GM12878 (cell line): ENCODE measurements around the gene PPP2R1B.

Experiments used
- CTCF ChIP-seq, 3 experiments: IDR thresholded peaks in 2 of 3; conservative IDR thresholded peaks in 1 of 3; 2 replicates each; pipeline ENCODE4 v1.5.1; 2011; ENCODE audit warnings: low read depth in 3 of 3, low read length in 3 of 3, mild to moderate bottlenecking in 3 of 3, control low read depth in 2 of 3, moderate library complexity in 2 of 3, inconsistent platforms in 1 of 3, mixed read lengths in 1 of 3; ENCODE audit not compliant: control insufficient read depth in 2 of 3, insufficient read depth in 1 of 3; ENCODE audit errors: extremely low read depth in 1 of 3
- HDAC6 ChIP-seq: fragments of 200-600 bp; sonication (generic); IDR thresholded peaks from one replicate; pipeline ENCODE4 v1.8.0; 2017; ENCODE audit warnings: antibody characterized with exemption; ENCODE audit not compliant: unreplicated experiment
- SIN3A ChIP-seq: IDR thresholded peaks from 2 replicates; pipeline ENCODE4 v1.6.1; 2012; ENCODE audit warnings: low read depth, low read length, improper control_type of control experiment
- TF ChIP-seq, protein P1 (sequence below): fragments of 450-650 bp; IDR thresholded peaks from 2 replicates; pipeline ENCODE4 v1.6.1; 2017; ENCODE audit warnings: borderline replicate concordance

GRCh38 chr11:111793863-111794262 lies 27.7 kb upstream of the PPP2R1B start:
- TF ChIP-seq SIN3A = no peak
- TF ChIP-seq HDAC6 = no peak
- TF ChIP-seq, protein P1, sequence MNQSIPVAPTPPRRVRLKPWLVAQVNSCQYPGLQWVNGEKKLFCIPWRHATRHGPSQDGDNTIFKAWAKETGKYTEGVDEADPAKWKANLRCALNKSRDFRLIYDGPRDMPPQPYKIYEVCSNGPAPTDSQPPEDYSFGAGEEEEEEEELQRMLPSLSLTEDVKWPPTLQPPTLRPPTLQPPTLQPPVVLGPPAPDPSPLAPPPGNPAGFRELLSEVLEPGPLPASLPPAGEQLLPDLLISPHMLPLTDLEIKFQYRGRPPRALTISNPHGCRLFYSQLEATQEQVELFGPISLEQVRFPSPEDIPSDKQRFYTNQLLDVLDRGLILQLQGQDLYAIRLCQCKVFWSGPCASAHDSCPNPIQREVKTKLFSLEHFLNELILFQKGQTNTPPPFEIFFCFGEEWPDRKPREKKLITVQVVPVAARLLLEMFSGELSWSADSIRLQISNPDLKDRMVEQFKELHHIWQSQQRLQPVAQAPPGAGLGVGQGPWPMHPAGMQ = no peak
- TF ChIP-seq CTCF (IDR thresholded peaks at IDR 0.05 in 2 of 3, conservative IDR thresholded peaks at IDR 0.05 in 1 of 3; ENCODE audit: control insufficient read depth in 2 of 3, extremely low read depth in 1 of 3, insufficient read depth in 1 of 3, low read depth in 3 of 3, low read length in 3 of 3) = no peak
